ENCODE results near the gene MAMDC4.
A peak's percentile ranks its signal among the peaks of the same experiment; 100 is the strongest.
"Not testable (repeated sequence)": the region's sequence is repeated elsewhere in the genome, so short reads cannot be mapped to it uniquely, and the experiment has no call there.

Gene MAMDC4

GRCh38 chr9:136839229-136840139 lies 12.7 kb upstream of the MAMDC4 start:
- TF ChIP-seq GATA1 (IDR thresholded peaks at IDR 0.05; ENCODE audit: low read depth, low read length): no peak
- no peak for TF ChIP-seq POLR2A (IDR thresholded peaks at IDR 0.05; ENCODE audit: low read length)

GRCh38 chr9:136840140-136840876 lies 11.8 kb upstream of the MAMDC4 start:
- TF ChIP-seq POLR2A (IDR thresholded peaks at IDR 0.05; ENCODE audit: low read length) (no peak), GATA1 (IDR thresholded peaks at IDR 0.05; ENCODE audit: low read depth, low read length) (no peak)
- DNase-seq: no peak

More at GRCh38 chr9:136839229-136840139, 12.7 kb upstream of the MAMDC4 start:
- DNase-seq: no peak

GRCh38 chr9:136840877-136841645 lies 11.1 kb upstream of the MAMDC4 start:
- DNase-seq: no peak
- TF ChIP-seq GATA1 (IDR thresholded peaks at IDR 0.05; ENCODE audit: low read depth, low read length) (no peak), POLR2A (IDR thresholded peaks at IDR 0.05; ENCODE audit: low read length) (no peak)

GRCh38 chr9:136841646-136842379 lies 10.3 kb upstream of the MAMDC4 start:
- not testable (repeated sequence) for DNase-seq

GRCh38 chr9:136842380-136842948 lies 9.7 kb upstream of the MAMDC4 start, which contains the start of gene AJM1:
TSS of gene AJM1 (plus strand) at chr9:136842478. CDS start at chr9:136844415, 1,937 bp downstream.
- DNase-seq: peak; percentile 82 to 89

- not testable (repeated sequence) for DNase-seq
Measured at GRCh38 chr9:136843159-136843800, 8.9 kb upstream of the MAMDC4 start.

- peak; percentile 56 to 71 for DNase-seq
Measured at GRCh38 chr9:136843801-136844740, 8.1 kb upstream of the MAMDC4 start.

GRCh38 chr9:136844761-136845464 lies 7.2 kb upstream of the MAMDC4 start:
- DNase-seq: no peak

GRCh38 chr9:136845465-136846260 lies 6.5 kb upstream of the MAMDC4 start:
- DNase-seq: no peak

More at GRCh38 chr9:136844761-136845464, 7.2 kb upstream of the MAMDC4 start:
- TF ChIP-seq GATA1 (IDR thresholded peaks at IDR 0.05; ENCODE audit: low read depth, low read length): no peak
- TF ChIP-seq POLR2A (IDR thresholded peaks at IDR 0.05; ENCODE audit: low read length): no peak

GRCh38 chr9:136846376-136847087 lies 5.6 kb upstream of the MAMDC4 start:
- DNase-seq: peak; percentile 32 to 42
- TF ChIP-seq POLR2A (IDR thresholded peaks at IDR 0.05; ENCODE audit: low read length) (no peak), GATA1 (IDR thresholded peaks at IDR 0.05; ENCODE audit: low read depth, low read length) (no peak)

More at GRCh38 chr9:136845465-136846260, 6.5 kb upstream of the MAMDC4 start:
- no peak for TF ChIP-seq POLR2A (IDR thresholded peaks at IDR 0.05; ENCODE audit: low read length)

Data from erythroblast (primary cell).